Neural crest cell (in vitro differentiated cells): ENCODE results near the gene ZBTB38. TPM values are rescaled to one million over a fixed set of nuclear protein-coding genes. Genes with fewer than 3 reads are reported as not detected.

ENCODE experiments used
- DNase-seq: peaks from one replicate; pipeline ENCODE4 v3.0.0; 2021; ENCODE audit warnings: low read depth, mixed read lengths, low spot score
- H3K27ac Mint-ChIP-seq: one replicate; pipeline ENCODE4 v1.8.0; 2021; ENCODE audit warnings: mild to moderate bottlenecking, mixed read lengths; ENCODE audit not compliant: unreplicated experiment
- H3K27me3 Mint-ChIP-seq: 2 replicates; pipeline ENCODE4 v1.8.0; 2021; ENCODE audit warnings: low read depth, mild to moderate bottlenecking, mixed read lengths
- H3K36me3 Mint-ChIP-seq: 2 replicates; pipeline ENCODE4 v1.8.0; 2021; ENCODE audit warnings: low read depth, mild to moderate bottlenecking, mixed read lengths
- H3K4me1 Mint-ChIP-seq: 2 replicates; pipeline ENCODE4 v1.8.0; 2021; ENCODE audit warnings: mixed read lengths
- H3K4me3 Mint-ChIP-seq: one replicate; pipeline ENCODE4 v1.8.0; 2021; ENCODE audit warnings: mild to moderate bottlenecking, mixed read lengths
- H3K9me3 Mint-ChIP-seq: 2 replicates; pipeline ENCODE4 v1.8.0; 2021; ENCODE audit warnings: mixed read lengths
- total RNA-seq: library from RNA; stranded (reverse); gene quantifications from 2 replicates; pipeline ENCODE4 v1.2.1, GENCODE V29; 2021
- TF ChIP-seq, protein P1 (sequence below): fragments of 200-600 bp; sonication (generic); conservative IDR thresholded peaks from 2 replicates; pipeline ENCODE4 v1.5.0; 2021; ENCODE audit warnings: antibody characterized with exemption, mild to moderate bottlenecking

The ZBTB38 gene
- total RNA-seq, 1 donor from 2014 or later: 27.9 TPM

- H3K4me1 Mint-ChIP-seq: peaks cover 49% of the 10 kb centered on the region
- H3K9me3 Mint-ChIP-seq: peaks cover 8% of the 10 kb centered on the region
- H3K36me3 Mint-ChIP-seq: peaks cover 8% of the 10 kb centered on the region
- no peaks in the 10 kb centered on the region for H3K27me3 Mint-ChIP-seq
- peak overlapping the region; percentile 97 for H3K27ac Mint-ChIP-seq
- no peak for DNase-seq
- H3K4me3 Mint-ChIP-seq: no peak overlapping the region
- TF ChIP-seq, protein P1, sequence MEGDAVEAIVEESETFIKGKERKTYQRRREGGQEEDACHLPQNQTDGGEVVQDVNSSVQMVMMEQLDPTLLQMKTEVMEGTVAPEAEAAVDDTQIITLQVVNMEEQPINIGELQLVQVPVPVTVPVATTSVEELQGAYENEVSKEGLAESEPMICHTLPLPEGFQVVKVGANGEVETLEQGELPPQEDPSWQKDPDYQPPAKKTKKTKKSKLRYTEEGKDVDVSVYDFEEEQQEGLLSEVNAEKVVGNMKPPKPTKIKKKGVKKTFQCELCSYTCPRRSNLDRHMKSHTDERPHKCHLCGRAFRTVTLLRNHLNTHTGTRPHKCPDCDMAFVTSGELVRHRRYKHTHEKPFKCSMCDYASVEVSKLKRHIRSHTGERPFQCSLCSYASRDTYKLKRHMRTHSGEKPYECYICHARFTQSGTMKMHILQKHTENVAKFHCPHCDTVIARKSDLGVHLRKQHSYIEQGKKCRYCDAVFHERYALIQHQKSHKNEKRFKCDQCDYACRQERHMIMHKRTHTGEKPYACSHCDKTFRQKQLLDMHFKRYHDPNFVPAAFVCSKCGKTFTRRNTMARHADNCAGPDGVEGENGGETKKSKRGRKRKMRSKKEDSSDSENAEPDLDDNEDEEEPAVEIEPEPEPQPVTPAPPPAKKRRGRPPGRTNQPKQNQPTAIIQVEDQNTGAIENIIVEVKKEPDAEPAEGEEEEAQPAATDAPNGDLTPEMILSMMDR: no peak
Observed at GRCh38 chr3:141366285-141367037, 1.8 kb upstream of the ZBTB38 start.

- TF ChIP-seq, protein P1: no peak
- Mint-ChIP-seq H3K4me3 (peak overlapping the region; percentile 76), H3K9me3 (peaks cover 8% of the 10 kb centered on the region), H3K27me3 (no peaks in the 10 kb centered on the region), H3K27ac (peak overlapping the region; percentile 99), H3K4me1 (peaks cover 54% of the 10 kb centered on the region), H3K36me3 (peaks cover 11% of the 10 kb centered on the region)
- DNase-seq: no peak
Observed at GRCh38 chr3:141367038-141367730, 1.1 kb upstream of the ZBTB38 start.

DNA sequence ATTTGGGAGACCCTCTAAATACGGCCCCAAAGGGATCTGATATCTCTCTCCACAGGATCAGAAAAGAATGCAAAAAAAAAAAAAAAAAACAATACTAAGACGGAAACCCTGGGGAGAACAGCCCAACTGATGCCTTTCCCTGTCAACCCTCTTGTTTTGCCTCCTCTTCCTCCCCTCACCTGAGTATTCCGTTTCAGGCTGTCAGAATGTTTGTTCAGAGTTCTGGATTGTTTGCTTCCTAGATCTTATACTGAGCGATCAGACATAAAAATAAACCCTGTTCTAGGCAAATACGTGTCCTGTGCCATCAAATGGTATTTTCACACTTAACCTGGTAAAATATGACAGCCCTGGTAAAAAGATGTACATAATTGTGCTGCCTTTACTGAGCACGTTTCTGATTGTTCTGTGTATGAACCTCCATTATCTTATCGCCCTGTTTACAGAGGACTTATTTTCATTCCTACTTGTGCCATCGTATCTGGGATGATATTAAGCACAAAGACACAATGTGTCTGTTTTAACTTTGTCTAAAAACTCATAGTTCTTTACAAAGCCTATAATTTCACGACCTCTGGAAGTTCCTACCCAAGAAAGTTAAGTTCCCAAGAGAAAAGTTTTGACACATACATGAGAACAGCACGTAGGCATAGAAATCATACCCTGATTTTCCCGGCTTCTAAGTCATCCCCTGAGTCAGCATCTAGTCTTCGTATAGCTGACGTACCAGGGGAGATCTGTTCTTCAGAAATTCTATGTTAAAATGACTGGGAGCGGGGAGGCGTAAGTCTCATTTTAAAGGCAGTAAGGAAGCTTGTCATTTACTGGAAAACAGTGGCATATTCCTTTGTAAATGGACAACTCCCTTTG lies 856 bp downstream of the ZBTB38 start:
- TF ChIP-seq, protein P1: no peak
- Mint-ChIP-seq H3K27ac (peak overlapping the region; percentile 99), H3K27me3 (no peaks in the 10 kb centered on the region), H3K9me3 (peaks cover 4% of the 10 kb centered on the region), H3K36me3 (peaks cover 9% of the 10 kb centered on the region), H3K4me3 (peak overlapping the region; percentile 76), H3K4me1 (peaks cover 57% of the 10 kb centered on the region)
- no peak for DNase-seq

DNA sequence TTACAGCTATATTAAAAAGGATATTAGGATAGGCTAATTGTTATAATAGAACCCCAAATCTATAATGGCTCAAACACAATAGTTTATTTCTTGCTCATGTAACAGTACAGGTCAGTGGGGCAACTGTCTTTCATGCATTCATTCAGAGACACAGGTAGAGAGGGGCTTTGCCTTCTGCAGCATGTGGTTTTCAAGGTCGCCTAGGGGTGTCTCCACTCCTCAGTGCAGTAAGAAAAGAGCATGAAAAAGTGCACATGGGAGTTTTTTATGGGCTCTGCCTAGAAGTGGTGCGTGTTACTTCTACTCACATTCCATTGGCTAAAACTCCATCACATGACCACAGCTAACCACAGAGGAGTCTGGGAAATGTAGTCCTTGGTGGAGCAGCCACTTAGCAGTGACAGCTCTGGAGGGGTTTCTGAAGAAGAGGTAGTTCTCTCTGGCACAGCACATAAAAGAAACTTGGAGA lies 1.8 kb downstream of the ZBTB38 start:
- TF ChIP-seq, protein P1: peak; percentile 33
- peak overlapping the region; percentile 76 for H3K4me3 Mint-ChIP-seq
- peaks cover 9% of the 10 kb centered on the region for H3K36me3 Mint-ChIP-seq
- peak; percentile 33 for DNase-seq
- peaks cover 57% of the 10 kb centered on the region for H3K4me1 Mint-ChIP-seq
- no peaks in the 10 kb centered on the region for H3K27me3 Mint-ChIP-seq
- H3K9me3 Mint-ChIP-seq: peaks cover 4% of the 10 kb centered on the region
- H3K27ac Mint-ChIP-seq: peak overlapping the region; percentile 28

DNA sequence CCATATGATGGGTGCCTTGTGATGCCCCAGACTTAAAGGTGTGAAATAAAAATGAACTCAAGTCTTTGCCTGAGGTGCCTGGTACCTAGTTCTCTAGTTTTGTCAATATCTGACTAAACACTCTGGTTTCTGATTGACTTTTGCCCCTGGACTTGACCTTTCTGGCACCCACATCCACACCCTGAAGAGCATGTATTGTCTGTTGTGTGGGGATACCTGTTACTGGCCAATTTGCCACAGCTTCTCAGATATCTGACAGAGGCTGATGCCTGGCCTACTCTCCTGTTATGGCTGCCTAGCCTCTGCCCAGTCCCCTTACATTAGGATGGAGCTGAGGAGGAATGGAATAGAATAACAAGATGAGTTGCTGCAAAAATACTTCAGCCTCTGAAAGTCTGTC lies 3.6 kb downstream of the ZBTB38 start:
- no peak overlapping the region for H3K4me3 Mint-ChIP-seq
- TF ChIP-seq, protein P1: no peak
- peaks cover 4% of the 10 kb centered on the region for H3K9me3 Mint-ChIP-seq
- peaks cover 23% of the 10 kb centered on the region for H3K36me3 Mint-ChIP-seq
- DNase-seq: no peak
- H3K4me1 Mint-ChIP-seq: peaks cover 46% of the 10 kb centered on the region
- H3K27ac Mint-ChIP-seq: peak overlapping the region; percentile 67
- H3K27me3 Mint-ChIP-seq: no peaks in the 10 kb centered on the region
